Measurements from ENCODE around the gene FAM24B. TPM values are rescaled to one million over a fixed set of nuclear protein-coding genes. Genes with fewer than 3 reads are reported as not detected.

FAM24B gene
- total RNA-seq, 6 donors from 2014 or later = 1.5 to 10.5 (median 3.4) TPM

- no peak for ATAC-seq (ENCODE audit: low FRiP score in 2 of 2)
- DNase-seq = peak in 1 of 2 donors; percentile 39
- Histone ChIP-seq H3K9me3 (no peaks in the 10 kb centered on the region), H3K36me3 (peaks cover 0 to 5% (median 0%) of the 10 kb centered on the region in 4 donors), H3K4me3 (no peak overlapping the region), H3K27me3 (no peaks in the 10 kb centered on the region), H3K27ac (no peak overlapping the region), H3K4me1 (no peaks in the 10 kb centered on the region)
- no peak for TF ChIP-seq POLR2A (IDR thresholded peaks at IDR 0.05)
- no peak for TF ChIP-seq POLR2AphosphoS5 (IDR thresholded peaks at IDR 0.05)
- TF ChIP-seq, protein P1, sequence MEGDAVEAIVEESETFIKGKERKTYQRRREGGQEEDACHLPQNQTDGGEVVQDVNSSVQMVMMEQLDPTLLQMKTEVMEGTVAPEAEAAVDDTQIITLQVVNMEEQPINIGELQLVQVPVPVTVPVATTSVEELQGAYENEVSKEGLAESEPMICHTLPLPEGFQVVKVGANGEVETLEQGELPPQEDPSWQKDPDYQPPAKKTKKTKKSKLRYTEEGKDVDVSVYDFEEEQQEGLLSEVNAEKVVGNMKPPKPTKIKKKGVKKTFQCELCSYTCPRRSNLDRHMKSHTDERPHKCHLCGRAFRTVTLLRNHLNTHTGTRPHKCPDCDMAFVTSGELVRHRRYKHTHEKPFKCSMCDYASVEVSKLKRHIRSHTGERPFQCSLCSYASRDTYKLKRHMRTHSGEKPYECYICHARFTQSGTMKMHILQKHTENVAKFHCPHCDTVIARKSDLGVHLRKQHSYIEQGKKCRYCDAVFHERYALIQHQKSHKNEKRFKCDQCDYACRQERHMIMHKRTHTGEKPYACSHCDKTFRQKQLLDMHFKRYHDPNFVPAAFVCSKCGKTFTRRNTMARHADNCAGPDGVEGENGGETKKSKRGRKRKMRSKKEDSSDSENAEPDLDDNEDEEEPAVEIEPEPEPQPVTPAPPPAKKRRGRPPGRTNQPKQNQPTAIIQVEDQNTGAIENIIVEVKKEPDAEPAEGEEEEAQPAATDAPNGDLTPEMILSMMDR (IDR thresholded peaks at IDR 0.05) = no peak
- no peak for TF ChIP-seq EP300 (IDR thresholded peaks at IDR 0.05)
- WGBS, 2 donors = 70 to 78% methylated on average over 4 to 8 of the region's 8 CpGs
These were observed 49.9 kb downstream of the FAM24B start for GRCh38 chr10:122829454-122829853.

- 80 to 85% methylated on average over 4 of the region's 4 CpGs for WGBS, 2 donors
- Histone ChIP-seq H3K9me3 (no peaks in the 10 kb centered on the region), H3K4me3 (no peak overlapping the region)
These were observed 50.6 kb downstream of the FAM24B start for GRCh38 chr10:122828716-122829255.

GRCh38 chr10:122827302-122827701 lies 52.1 kb downstream of the FAM24B start:
- H3K9me3 ChIP-seq = no peaks in the 10 kb centered on the region

More at GRCh38 chr10:122828716-122829255, 50.6 kb downstream of the FAM24B start:
- DNase-seq (no peak), ATAC-seq (ENCODE audit: low FRiP score in 2 of 2) (no peak)
- TF ChIP-seq EP300 (IDR thresholded peaks at IDR 0.05) (no peak), POLR2A (IDR thresholded peaks at IDR 0.05) (no peak), POLR2AphosphoS5 (IDR thresholded peaks at IDR 0.05) (no peak)
- TF ChIP-seq, protein P1 (IDR thresholded peaks at IDR 0.05) = no peak
- Histone ChIP-seq H3K36me3 (peaks cover 0 to 5% (median 0%) of the 10 kb centered on the region in 4 donors), H3K4me1 (no peaks in the 10 kb centered on the region), H3K27me3 (no peaks in the 10 kb centered on the region), H3K27ac (no peak overlapping the region)

DNA sequence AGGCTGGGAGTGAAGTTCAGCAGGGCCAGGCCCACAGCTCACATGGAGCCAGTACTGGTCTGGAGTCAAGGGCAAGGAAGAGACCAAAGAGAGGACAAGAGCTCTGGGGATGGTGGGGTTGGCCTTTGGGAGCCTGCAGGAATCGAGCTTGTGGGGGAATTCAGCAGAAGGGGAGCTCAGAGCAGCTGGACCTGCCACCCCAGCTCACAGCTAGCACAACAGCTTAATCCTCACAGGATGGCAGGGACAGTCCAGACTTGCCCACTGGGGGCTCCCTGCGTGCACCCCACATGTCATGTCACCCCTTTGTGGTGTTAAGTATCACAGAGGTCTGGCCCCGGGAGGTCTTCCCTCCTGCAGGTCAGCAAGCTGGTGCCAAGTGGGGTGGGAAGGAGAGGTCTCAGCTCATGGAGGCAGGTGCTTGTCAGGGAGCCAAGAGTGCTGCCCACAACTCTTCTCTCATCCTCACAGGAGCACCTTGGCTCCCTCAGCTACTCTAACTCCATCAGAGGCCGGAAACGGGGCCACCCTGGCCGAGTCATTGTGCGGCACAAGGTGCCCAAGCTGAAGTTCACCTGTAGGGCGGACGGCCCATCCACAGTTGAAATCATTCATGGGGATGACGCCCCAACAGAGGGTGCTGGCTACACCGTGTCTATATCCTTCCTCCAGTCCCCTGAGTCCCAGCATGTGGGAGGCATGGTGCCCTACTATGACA lies 56.2 kb downstream of the FAM24B start:
- H3K27me3 ChIP-seq = peaks cover 0 to 3% (median 0%) of the 10 kb centered on the region in 4 donors
- no peaks in the 10 kb centered on the region for H3K9me3 ChIP-seq
- no peak overlapping the region for H3K27ac ChIP-seq
- H3K4me1 ChIP-seq = no peaks in the 10 kb centered on the region
- H3K36me3 ChIP-seq = no peaks in the 10 kb centered on the region
- TF ChIP-seq POLR2AphosphoS5 (IDR thresholded peaks at IDR 0.05) = no peak
- no peak for TF ChIP-seq POLR2A (IDR thresholded peaks at IDR 0.05)
- no peak for TF ChIP-seq EP300 (IDR thresholded peaks at IDR 0.05)
- TF ChIP-seq, protein P1 (IDR thresholded peaks at IDR 0.05) = no peak
- peak; percentile 32 to 45 for ATAC-seq (ENCODE audit: low FRiP score in 2 of 2)
- no peak for DNase-seq
- 79 to 88% methylated on average over 7 to 11 of the region's 11 CpGs for WGBS, 2 donors
- no peak overlapping the region for H3K4me3 ChIP-seq

More at GRCh38 chr10:122827302-122827701, 52.1 kb downstream of the FAM24B start:
- ATAC-seq (ENCODE audit: low FRiP score in 2 of 2) = no peak
- H3K4me1 ChIP-seq = no peaks in the 10 kb centered on the region
- peaks cover 0 to 5% (median 0%) of the 10 kb centered on the region in 4 donors for H3K36me3 ChIP-seq
- WGBS, 2 donors = 79 to 82% methylated on average over 3 of the region's 3 CpGs
- no peak overlapping the region for H3K4me3 ChIP-seq
- no peak for DNase-seq
- TF ChIP-seq POLR2A (IDR thresholded peaks at IDR 0.05) (no peak), EP300 (IDR thresholded peaks at IDR 0.05) (no peak), POLR2AphosphoS5 (IDR thresholded peaks at IDR 0.05) (no peak)
- TF ChIP-seq, protein P1 (IDR thresholded peaks at IDR 0.05) = no peak
- H3K27me3 ChIP-seq = no peaks in the 10 kb centered on the region
- H3K27ac ChIP-seq = no peak overlapping the region

Measured in upper lobe of left lung (tissue), 6 donors.